GM21825 (cell line): ENCODE data around the gene EIF4E1B.

Experiments used
- ATAC-seq: cut with Tn5 transposase; IDR thresholded peaks from one replicate; pipeline ENCODE4 v1.9.1; 2021; ENCODE audit warnings: mild to moderate bottlenecking, moderate library complexity; ENCODE audit not compliant: unreplicated experiment

Gene EIF4E1B

DNA sequence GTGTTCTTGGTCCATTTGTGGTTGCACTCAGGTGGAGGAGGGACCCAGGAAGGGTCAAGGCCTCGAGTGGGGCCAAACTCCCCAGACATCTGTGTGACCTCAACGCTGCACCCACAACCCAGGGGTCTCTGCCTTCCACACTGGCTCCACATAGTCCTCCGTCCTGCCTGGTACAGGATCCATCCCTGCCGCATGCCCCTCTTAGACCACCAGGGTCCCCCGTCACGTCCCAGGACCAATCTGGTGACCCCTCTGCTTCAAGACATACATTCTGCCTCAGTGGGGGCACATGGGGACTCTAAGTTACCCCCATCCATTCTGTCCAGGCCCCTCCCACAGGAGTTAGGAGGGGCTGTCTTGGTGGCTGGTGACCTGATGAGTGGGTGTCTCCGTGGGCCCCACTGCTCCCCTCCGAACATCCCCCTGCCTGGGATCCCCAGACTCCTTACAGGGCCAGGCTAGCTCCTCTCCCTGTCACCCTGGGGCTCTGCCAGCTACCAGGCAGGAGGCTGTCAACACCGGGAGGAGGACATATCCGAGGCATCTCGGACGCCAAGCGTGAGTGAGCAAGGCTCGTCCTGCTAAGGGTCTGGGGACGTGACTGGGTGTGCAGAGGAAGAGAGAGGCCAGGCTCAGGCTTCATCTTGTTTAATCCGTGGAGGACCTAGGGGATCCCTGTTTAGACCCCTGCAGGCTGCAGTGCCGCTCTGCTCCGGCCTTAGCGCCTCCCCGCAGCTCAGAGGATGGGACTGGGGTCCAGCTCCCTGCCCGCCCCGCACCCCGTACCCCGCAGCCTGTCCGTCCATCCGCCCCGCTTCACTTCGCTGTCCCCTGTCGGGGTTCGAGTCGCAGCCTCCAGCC, 49.1 kb downstream of the EIF4E1B start:
- ATAC-seq, result no peak

DNA sequence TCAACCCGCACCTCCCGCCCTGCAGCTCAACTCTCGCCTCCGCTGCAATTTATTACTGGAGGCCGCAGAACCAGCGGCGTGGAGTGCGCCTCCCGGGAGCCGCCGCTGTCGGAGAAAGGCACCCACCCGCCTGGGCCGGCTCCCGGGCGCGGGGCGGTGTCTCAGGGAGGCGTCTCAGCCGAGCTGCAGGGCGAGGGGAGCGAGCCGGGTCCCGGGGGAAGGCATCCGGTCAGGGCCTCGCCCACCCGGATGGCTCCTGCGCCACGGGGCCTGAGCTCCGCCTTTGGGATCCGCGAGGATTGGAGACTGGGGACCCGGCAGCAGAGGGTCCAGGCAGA, 49.7 kb downstream of the EIF4E1B start:
- ATAC-seq, result no peak

DNA sequence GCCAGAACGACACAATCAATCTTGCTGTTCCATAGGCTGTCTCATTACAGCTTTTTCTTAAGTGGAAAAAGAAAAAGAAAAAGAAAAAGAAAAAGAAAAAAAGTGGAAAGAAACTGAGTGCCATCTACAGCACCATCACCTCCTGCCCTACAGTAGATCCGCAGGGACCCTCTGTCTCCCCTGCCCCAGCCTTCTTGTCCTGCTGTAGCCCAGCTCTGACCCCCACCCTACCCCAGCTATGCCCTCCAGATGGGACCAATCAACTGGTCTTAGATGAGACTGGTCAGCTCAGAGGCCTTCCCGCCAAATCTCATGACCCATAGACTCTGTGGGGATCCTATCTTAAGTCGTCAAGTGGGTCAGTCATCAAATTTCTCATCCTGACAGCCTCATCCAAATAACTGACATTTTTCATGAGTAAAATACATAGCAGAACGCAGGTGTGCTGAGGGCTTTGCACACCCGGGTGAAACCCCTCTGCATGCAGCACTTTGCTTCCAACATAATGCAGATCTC, 51.6 kb downstream of the EIF4E1B start:
- ATAC-seq, result no peak

DNA sequence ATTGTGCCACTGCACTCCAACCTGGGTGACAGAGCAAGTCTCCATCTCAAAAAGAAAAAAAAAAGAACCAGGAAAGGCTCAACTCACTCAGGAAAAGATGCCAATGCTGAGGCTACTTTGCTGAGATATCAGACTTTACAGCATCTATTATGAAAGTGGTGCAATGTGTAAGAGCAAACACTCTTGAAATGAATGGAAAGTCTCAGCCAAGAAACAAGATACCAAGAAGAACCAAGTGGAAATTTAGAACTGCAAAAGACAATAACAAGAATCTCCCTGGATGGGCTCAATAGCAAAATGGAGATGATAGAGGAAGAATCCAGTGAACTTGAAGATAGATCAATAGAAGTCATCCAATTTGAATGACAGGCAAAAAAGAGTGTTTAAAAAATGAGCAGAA, 54.5 kb downstream of the EIF4E1B start:
- no peak for ATAC-seq

DNA sequence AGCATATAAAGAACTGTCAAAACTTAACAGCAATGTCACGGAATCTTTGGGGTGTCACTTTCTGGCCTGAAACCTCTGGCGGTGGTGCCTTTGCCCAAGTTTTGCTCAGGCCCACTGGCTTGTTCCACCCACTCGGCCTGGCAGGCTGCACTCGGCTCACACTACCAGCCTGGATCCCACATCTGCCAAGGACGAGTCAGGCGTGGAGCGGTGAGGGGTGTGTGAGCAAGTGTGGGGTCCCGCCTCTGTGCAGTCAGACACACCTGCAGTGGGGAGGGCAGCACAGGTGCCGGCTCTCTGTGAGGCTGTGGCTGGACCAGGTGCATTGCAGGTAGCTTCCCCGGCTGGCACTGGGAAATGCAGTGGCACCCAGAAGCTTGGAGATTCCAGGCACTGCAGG, 56.8 kb downstream of the EIF4E1B start:
- ATAC-seq, result no peak

DNA sequence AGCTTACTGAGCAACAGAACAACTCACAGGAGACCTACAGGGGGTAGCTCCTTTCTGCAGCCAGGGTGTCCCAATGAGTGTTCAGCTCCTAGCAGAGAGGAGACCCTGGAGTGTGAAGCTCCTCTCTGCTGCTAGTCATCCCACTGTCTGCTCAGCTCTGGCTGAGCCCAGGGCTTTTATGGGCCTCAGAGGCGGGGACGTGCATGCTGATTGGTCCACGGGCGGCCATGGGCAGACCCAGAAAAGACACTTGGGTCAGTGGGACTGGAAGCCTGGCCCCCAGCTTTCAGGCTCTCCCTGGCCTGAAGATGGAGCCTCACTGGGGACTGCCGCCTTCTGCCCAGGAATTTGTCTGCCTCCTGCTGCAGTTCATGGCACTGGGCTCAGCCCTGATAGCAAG, 57.4 kb downstream of the EIF4E1B start:
- no peak for ATAC-seq

DNA sequence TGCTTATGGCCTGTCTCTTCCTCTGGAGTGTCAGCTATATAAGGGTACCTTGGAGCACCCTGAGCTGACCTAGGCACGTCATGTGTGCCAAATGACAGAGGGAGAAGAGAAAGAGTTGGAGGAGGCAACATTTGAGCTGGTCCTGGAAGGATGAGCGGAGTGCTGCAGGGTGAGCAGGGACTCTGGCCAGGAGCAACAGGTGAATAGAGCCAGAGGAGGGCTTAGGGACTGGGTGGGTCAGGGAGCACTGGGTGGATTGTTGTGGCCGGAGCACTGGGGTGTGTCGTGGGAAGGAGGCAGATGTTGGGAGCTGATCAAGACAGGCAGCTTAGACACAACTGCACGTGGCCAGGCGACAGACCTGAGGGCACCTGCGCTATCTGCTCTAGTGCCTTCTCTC, 60.4 kb downstream of the EIF4E1B start:
- ATAC-seq, result no peak

DNA sequence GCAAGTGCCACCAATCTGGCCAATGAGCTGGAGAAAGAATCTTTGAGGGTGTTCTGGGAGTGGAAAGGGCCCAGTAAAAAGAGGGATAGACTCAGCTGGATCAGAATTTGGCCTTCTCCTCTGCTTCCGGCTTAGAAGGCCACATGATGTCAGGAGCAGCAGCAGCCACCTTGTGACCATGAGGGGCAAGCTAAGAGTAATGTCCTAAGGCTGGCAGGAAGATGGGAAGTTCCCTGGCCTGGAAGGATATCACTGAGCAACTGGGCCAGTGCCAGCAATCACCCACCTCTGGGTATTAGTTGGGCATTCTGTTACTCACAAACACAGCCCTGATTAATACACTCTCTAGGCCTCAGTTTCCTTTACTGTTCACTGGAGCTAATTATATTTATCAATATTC, 61.0 kb downstream of the EIF4E1B start:
- ATAC-seq, result no peak

DNA sequence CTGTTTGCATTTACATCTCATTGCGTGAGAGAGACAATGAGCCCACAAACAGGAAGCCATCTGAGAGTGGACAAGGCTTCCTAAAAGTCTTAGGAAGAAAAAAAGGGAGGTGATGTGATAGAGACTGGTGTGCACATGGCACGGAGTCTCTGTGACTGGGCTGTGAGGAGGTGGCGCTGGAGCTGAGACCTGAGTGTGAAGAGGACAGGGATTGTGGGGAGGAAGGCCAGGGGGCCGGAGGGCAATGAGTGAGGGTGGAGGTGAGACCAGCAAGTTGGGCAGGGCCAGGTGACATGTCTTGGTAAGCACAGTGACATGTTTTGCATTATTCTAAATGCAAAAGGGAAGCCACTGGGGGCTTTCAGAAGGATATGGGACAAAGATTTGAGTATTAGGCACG, 61.9 kb downstream of the EIF4E1B start:
- ATAC-seq, result no peak

DNA sequence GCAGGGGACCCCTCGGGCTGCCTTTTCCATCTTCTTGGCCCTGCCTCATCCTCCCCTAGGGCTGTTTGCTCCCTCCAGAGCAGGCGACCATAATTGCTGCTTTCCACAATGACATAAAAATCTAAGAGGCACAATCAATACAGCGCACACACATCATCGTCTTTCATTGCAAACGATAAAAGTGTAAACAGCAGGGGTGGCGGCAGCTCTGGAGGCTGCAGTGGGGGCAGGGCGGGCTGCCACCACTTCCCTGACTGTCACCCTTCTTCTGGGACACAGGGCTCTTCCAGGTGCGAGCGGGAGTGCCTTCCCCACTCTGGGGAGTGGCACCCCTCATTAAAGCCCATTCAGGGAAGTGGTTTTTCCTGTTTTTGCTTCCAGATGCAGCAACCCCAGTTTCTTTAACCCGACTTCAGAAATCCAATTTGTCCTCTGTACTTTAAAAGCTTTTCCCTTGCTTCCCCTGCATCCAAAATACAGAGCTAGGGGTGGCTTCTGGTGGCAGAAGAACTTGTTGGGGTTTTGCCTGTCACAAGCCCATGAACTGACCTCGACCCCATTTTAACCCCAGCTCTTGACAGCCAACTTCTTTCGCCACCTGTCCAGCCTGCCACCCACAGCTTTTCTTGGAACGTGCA, 62.5 kb downstream of the EIF4E1B start:
- ATAC-seq, result no peak

DNA sequence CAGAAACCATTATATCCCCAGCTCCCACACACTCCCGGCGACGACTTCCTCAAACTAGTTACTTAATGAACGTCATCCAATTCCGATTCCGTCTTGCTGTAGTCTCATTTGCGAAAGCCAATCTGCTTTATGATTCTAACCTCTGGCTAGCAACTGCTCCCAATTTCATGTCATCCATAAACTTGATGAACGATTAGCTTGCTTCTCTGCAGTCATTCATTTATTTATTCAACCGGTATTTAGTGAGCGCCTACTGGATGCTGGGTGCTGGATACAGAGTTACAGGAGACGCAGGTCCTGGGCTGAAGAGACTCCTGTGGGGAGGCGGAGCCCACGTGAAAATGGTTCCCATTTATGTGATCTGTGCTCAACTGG, 63.0 kb downstream of the EIF4E1B start:
- no peak for ATAC-seq

DNA sequence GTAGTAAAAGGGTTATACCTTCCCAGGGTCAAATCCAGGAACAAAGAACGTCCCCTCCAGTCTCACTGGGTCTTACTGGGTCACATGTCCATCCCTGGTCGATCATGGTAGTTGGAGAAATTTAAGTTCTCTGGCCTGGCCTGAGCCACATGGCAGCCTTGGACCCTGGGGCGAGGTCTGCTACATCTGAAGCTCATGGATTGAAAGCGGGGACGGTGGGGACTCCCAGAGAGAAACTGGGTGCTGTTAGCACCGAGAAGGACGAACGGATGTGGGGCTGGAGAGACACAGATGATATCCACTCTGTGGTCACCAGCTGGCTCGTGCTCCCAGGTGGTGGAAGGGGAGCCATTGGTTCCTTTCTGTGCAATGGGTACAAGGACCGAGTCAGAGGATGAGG, 63.7 kb downstream of the EIF4E1B start:
- no peak for ATAC-seq

DNA sequence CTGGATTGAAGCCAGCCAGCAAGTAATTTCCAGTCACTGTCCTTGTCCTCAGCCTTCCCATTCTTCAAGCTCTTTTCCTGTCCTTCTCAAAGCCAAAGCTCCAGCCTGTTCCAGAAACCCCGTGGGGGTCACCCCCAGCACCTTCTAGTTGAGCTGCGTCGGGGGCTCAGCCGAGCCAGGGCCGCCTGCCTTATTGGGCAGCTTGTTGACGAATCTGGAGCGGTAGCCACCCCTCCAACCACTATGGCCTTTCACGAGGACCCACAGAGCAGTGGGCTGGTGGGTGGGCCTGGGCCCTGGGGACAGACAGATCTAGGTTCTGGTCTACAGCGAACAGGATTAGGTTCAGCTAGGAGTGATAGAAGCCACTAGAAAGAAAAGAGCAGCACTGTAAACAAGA, 64.2 kb downstream of the EIF4E1B start:
- no peak for ATAC-seq

DNA sequence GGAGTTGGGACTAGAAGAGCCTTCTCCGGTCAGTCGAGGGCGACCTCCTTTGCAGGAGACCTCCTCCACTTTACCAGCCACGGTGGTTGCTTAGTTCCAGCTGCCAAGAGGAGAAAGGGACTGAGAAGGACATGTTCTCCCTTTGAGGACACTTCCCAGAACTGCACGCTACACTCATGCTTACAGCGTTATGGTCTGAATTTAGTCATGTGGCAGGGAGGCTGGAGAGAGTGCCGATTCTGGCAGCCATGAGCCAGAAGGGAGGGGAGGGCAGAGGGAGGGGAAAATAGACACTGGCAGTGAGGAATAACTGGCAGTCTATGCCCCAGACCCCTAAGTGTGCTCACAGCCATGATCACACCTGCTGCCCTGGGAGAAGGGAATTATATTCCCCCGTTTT, 64.6 kb downstream of the EIF4E1B start:
- no peak for ATAC-seq
